Putamen (tissue), 1 donor: ENCODE data around the gene PSMG4.

ENCODE experiments used
- DNase-seq: peaks from one replicate; pipeline ENCODE4 v3.0.0-alpha.2; 2016; ENCODE audit warnings: low spot score

PSMG4 gene

DNA sequence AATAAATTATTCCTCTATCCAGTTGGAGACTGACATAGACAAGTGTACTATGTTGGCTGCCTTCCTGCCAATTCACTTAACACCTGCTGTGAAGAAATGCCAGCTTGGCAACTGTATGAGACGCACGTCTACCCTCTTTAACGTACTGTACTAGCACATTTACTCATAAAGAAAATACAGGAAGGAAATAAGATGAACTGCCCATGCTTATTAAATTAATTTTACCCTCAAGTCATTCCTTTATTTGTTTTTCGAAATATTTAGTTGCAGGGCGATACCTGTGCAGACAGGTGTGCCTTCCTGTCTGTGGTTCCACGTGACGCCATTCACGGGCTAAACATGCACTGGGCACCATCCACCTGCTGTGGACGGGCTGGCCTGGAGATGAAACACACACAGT, 52.0 kb downstream of the PSMG4 start:
- no peak for DNase-seq

- no peak for DNase-seq
Observed at GRCh38 chr6:3311826-3312225, 53.1 kb downstream of the PSMG4 start.

DNA sequence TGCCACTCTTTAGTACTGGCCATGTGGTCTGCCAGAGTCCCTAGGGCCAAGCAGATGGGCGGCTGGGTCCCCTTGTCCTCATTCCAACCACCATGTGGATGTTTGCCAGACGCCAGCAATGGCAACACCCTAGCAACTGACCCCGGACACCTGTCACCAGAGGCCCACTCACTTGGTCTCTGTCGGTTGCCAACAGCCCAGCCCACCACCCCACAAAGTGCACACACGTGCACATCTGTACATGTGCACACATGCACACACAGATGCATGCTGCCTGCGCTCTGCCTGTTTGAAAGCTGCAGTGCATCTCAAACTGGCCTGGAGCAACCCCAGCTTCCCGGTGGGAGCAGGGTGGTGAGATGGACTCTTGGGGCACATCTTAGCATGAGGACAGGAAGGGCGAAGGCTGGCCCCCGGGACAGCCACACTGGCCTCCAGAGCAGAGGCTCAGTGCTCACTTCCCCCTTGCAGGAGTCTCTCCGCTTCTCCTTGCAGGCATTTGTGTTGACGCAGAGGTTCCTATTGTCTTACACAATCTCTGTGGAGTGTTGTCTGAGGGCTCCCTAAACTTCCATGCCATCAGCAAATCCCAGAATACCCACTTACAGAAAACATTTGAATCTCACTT, 54.0 kb downstream of the PSMG4 start:
- DNase-seq: no peak

GRCh38 chr6:3314176-3314575, 55.4 kb downstream of the PSMG4 start:
- DNase-seq: no peak

DNA sequence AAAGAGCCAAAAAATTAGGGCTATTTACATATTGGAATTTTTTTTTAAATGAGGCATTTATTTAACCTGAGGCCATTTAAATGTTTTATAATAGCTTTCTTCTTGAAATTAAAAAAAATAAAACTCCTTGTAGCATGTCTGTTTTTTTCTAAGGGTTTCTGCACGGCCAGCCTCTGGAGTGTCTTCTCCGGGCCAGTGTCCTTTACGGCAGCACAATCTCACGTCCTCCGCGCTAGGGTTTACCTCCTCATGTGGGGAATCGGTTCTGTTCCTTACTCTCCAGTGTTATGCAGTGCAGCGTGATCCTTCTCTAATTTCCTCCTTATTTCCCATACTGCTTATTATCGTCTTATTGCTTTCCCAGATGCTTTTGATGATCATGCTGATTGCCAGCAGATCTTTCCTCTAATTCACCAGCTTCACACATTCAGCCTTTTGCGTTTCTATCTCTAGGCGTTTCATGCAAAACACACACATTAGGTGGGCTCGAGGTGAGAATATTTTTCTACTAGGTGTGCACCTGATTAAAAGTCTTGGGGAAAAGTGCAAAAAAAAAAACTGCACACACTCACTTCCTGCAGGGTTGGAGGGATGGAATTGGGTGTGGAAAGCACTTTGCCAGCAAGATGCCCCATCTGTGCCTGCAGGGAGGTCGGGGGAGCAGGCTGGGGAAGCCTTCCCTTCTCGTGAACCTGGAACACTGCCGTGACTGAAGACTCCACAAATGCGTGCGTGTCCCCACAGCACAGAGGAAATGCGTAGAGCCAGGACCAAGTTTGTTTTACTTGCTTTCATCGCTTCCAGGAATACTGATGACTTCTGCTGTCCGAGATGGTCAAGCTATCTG, 56.1 kb downstream of the PSMG4 start:
- DNase-seq: no peak

DNA sequence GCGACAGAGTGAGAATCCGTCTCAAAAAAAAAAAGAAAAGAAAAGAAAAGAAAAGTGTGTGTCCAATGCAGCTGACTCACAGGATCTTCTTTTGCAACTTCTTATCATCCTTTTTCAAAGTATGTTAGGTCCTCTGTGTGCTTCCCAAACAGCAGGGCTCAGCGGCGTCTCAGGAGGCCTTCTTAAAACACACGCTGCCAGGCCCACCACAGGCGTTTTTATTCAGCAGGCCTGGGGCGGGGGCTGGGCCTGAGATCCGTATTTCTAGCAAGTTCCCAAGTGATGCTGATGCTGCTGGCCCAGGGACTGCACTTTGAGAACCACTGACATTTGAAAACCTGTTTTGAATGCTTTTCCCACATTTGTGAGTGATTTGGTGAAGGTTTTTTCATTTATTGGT, 57.1 kb downstream of the PSMG4 start:
- no peak for DNase-seq

- DNase-seq: no peak
Observed at GRCh38 chr6:3316331-3316730, 57.6 kb downstream of the PSMG4 start.

DNA sequence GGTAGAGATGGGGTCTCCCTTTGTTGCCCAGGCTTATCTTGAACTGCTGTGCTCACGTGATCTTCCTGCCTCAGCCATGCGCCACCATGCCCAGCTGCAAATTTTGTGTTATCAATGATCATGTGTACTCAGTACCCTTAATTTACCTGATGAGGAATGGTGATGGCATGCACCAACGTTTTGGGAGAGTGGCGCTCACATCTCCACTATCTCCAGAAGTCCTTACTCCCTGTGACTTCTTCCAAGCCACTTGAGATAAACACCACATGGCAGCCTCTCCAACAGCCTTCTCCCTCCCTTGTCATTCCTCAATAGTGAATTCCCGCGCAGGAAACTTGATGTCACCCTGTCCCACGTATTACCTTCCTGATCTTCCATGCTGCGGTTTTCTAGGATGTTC, 58.1 kb downstream of the PSMG4 start:
- DNase-seq: no peak
